ENCODE data around the gene PCK1.
"Not testable (repeated sequence)": the region's sequence is repeated elsewhere in the genome, so short reads cannot be mapped to it uniquely, and the experiment has no call there.

Gene PCK1

DNA sequence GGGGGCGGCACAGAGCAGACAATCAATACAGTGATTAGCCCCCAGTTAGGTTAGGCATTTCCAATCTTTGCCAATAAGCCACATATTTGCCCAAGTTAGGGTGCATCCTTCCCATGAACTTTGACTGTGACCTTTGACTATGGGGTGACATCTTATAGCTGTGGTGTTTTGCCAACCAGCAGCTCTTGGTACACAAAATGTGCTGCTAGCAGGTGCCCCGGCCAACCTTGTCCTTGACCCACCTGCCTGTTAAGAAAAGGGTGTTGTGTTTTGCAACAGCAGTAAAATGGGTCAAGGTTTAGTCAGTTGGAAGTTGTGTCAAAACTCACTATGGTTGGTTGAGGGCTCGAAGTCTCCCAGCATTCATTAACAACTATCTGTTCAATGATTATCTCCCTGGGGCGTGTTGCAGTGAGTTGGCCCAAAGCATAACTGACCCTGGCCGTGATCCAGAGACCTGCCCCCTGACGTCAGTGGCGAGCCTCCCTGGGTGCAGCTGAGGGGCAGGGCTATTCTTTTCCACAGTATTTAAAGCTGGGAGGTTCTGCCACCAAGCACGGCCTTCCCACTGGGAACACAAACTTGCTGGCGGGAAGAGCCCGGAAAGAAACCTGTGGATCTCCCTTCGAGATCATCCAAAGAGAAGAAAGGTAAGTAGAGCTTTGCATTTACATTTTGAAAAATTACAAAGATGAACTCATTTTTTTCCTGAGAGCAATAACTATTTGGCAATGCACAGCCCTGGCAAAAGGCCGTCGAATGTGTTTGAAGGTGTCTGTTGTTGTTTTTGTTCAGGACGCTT is at the start of gene PCK1:
PCK1 (plus strand) TSS at position 557 of the 802 bp plus-strand sequence. CDS start 302 bp downstream, outside the sequence.
- no peak for DNase-seq

DNA sequence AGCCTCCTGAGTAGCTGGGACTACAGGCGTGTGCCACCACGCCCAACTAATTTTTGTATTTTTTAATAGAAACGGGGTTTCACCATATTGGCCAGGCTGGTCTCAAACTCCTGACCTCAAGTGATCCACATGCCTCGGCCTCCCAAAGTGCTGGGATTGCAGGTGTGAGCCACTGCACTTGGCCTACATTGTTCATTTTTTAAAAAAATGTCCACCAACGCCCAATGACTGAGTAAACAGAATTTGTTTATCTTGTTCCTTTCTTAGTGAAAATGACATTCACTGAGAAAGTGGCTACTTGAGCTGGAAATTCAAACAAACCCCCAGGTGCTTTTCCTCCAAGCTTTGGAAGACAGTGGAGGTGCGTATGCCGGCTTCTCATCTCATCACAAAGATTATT is 49.2 kb upstream of the PCK1 start:
- not testable (repeated sequence) for DNase-seq

DNA sequence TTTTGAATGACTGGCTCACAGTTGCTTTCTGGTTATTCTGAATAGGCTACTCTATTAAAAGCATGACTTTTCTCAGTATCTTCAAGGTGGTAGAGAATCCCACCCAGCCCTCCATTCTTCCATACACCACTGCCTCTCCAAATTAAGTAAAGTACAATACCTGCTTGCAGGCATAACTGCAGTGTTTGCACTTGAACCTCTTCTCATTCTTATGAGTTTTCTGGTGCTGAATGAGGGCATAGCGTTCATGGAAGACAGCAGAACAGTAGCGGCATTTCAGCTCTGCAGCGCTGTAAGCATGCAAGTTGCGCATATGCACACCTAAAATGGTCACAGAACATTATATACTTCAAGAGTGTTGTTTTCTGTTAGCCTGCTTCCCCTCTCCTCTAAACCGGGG is 48.5 kb upstream of the PCK1 start:
- DNase-seq: no peak

DNA sequence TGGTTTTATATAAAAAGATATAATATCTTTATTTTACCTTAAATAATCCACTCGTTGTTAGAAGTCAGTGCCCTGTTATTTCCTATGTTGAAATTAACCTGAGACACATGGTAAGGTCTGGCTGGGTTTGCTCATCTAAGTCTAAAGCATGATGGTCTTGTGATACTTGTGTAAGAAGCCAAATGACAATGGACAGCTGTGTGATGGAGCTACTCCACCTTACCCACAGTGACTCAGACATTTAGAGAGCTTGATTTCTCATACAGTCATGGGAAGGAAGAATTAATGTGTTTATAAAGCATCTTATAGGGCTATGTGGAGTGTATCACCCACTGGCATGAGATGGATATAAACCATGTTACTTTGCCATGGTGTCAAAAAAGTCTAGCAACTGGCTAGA is 47.7 kb upstream of the PCK1 start:
- no peak for DNase-seq

DNA sequence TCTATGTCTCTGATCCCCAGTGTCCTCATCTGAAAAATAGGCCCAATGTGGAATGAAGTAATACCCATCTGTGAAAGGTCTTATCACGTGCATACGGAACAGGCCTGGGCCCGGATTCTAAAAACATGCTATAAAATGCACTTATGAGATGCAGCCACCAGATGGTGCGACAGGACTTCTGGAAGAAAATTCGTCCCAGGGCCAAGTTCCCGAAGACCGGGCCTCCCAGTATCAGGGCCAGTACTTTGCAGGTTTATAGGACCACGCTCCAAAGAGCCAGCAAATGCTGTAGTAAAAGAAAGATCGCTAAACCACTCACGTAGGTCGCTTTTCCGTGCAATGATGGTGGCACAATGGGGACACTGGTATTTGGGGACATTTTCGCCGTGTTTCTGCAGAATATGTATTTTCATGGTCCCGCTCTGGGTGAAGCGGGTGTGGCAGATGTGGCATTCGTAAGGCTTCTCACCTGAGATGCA is 46.6 kb upstream of the PCK1 start:
- peak in 3 of 6 experiments; percentile 3 to 22 (median 7) for DNase-seq

DNA sequence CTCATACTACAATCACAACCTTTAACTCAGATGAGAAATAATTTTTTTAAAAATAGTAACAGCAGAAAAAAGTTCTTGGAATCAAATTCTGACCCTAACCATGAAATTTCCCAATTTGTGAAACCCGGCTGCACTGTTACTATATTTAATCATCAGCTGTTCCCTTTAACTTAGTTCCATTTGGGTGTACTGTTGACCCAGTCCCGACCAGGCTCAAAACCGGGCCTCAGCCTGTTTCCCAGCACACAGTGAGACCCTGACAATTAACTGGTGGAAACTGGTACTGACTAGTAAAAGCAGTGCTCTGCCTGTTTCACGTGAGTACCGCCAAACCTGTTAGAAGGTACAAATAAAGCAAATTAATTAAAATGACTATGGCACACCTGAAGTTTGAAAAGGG is 43.0 kb upstream of the PCK1 start:
- no peak for DNase-seq

DNA sequence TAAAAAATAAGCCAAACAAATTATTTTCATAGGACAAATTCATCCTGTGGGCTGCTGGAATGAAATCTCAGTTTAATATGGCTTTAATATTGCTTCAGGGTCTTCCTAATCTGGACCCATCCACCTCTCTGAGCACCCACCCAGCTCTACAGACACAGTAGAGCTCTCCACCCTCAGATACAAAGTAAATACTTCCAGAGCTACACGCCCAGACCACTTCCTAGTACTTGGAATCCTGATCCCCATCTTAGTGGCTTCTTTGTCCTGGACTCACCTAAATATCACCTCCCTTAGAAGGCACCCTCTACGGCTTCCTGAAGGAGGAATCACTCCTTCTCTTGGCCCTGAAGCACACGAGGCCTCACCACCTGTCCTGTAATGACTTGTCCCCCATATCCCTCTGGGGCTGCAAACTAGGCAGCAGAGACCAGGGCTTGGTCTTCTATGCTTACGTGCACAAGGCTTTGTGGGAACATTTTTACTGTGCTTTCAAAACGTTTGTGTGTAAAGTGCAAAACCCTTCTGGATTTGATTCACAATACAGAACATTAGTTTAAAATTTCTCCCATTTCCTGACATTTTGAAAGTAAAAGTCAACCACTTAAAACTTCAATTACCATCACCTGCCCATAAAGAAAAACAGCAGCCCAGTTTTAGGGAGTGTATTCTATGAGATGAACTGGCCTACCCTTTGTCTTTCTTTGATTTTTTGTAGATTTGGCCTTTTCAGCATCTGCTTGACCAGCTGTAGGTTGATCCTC is 38.4 kb upstream of the PCK1 start:
- DNase-seq: no peak

DNA sequence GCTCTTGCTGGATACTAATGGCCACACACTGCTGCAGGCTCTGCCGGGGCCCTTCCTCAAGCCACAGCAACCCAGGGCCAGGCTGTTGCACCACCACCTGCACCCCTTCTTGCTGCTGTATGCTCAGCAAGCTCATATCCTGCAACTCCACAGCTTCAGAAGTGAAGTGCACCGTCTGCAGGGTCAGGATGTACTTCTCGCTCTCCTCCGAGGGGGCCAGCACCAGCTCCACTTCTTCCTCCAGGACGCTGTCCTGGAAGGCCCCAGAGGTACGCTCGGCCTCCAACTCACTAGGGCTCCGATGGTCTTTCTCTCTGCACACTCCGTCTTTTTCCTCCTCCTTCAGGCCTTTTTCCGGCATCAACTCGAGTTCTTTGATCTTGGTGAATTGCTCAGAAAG is 37.1 kb upstream of the PCK1 start:
- DNase-seq: no peak

DNA sequence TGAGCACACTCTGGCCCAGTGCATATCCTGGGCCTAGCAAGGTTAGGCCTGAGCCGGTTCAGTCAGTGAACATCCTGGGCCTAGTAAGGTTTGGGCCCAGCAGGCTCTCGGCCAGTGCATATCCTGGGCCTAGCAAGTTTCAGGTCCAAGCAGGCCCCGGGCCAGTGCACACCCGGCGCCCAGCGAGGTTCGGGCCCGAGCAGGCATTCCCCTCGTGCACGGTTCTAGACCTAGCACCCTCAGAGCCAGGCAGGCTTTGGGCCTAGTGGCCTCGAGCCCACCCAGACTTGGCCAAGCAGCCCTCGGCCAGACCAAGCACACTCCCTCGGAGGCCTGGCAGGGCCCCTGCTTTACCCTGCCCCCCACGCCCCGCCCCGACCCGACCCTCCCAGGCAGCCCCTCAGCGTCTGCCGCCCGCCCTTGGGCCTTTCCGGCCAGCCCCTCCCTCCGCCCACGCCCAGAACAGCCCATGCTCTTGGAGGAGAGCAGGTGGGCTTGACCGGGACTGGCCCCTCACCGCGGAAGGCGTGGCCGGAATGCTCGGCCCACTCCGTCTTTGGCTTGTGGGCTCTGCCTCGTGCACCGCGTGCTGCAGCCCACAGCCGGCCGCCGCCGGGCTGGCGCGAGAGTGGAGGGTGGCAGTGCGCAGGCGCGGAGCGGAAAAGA is 36.3 kb upstream of the PCK1 start, which contains the start of gene CTCFL:
CTCFL (minus strand) TSS at position 630 of the 666 bp plus-strand sequence. CDS start 935 bp downstream, outside the sequence.
- DNase-seq: no peak

DNA sequence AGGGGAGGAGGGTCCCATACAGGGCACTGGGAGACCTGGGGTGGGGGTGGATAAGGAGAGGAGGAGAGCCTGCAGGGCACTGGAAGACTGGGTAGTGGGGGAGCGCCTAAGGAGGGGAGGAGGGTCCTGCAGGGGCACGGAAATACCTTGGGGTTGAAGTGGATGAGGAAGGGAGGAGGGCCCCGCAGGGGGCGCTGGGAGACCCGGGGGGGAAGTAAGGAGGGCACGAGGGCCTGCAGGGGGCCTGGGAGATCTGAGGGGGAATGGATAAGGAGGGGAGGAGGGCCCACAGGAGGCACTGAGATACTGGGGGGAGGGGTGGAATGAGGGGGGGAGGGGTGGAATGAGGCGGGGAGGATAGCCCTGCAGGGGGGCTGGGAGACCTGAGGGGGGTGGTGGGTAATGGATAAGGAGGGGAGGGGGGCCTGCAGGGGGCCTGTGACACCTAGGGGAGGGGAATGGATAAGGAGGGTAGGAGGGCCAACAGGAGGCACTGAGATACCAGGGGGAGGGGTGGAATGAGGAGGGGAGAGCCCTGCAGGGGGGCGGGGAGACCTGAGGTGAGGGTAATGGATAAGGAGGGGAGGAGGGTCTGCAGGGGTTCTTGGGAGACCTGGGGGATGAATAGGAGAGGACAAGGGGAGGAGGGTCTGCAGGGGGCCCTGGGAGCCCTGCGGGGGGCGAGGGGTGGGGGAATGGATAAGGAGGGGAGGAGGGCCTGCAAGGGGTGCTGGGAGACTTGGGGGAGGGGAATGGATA is 35.4 kb upstream of the PCK1 start:
- no peak for DNase-seq

DNA sequence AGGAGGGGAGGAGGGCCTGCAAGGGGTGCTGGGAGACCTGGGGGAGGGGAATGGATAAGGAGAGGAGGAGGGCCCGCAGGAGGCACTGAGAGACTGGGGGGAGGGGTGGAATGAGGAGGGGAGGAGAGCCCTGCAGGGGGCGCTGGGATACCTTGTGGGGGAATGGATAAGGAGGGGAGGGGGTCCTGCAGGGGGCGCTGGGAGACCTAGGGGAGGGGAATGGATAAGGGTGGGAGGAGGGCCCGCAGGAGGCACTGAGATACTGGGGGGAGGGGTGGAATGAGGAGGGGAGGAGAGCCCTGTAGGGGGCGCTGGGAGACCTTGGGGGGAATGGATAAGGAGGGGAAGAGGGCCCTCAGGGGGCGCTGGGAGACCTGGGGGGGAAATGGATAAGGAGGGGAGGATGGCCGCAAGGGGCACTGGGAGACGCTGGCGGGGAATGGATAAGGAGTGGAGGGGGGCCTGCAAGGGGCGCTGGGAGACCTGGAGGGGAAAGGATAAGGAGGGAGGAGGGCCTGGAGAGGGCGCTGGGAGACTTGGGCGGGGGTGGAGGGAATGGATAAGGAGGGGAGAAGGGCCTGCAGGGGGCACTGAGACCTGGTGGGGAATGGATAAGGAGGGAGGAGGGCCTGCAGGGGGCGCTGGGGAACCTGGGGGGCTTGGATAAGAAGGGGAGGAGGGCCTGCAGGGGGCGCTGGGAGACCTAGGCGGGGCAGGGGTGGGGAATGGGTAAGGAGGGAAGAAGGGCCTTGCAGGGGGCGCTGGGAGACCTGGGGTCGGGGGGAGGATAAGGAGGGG is 34.6 kb upstream of the PCK1 start:
- DNase-seq: no peak

DNA sequence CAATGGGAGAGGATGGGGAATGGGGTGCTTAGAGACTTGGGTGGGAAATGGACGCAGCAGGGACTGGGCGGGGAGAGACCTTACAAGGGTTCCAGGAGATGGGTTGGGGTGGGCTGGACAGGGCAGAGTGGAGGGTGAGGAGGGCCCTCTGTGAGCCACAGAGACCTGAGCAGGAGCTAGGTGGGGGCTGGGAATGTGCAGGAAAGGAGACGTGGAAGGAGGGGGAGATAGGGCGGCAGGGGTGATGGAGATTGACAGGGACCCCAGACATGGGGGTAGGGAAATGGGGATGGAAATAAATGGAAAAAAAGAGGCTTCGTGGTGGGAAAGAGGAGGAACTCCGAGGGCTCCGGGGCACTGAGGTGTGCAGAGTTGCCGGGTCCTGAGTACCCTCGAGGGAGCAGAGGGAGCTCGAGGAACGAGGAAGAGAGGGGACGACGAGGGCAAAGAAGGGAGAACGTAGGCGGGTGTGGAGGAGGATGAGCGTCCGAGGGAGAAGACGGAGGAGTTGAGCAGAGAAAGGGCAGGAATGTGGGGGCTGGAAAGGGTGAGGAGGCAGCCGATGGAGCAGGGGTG is 33.9 kb upstream of the PCK1 start:
- no peak for DNase-seq

DNA sequence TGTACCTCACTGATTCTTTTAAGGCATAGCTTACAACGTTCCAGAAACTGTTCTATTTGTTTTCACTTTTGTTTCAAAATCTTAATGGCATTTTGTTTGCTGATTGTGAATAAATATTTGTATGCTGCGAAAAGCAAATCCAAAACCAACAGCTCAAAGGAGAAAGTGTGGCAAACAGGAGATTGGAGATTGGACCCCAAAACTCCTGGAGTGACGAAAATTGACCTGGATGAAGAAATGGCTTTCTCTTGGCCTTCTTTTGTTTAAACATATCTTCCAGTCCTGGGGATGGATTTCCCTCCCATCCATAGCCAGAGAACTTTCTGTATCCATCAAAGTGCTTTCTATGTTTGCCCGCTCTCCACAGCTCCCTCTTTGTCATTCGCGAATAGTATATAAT is 33.2 kb upstream of the PCK1 start:
- DNase-seq: no peak

DNA sequence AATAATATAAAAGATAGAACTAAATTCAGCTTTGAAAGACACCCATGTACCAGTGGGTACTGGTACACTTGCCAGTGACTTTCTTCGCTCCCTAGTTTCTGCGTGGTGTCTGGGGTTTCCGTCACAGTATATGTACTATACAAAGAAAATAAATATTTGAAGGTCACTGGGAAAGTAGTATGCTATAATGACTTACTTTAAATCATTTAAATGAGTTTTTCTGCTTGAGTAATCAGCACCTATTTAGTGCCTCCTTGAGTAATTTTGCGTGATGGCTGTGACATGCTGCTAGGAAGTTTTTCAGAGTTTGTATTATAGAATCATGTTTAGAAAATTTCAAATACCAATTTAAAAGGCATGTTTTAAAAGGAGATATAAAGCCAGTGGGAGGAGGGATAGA is 32.8 kb upstream of the PCK1 start:
- no peak for DNase-seq

DNA sequence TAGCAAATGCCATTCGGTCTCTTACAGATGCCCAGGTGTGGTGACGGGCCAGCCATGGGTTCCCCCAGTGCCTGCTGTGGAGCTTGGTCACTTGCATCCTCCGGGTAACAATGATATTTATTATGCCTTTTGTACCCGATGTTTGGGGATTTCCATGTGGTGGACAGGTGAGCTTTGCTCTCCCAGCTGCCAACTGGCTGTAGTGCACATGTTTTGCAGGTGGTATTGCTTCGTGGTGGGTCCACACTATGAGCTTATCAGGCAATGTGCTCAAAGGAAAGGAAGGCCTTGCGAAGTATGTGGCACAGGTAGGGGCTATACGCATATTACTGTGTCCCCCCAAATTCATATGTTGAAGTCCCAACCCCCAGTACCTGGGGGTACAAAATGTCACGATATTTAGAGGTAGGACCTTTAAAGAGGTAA is 31.7 kb upstream of the PCK1 start:
- DNase-seq: no peak

DNA sequence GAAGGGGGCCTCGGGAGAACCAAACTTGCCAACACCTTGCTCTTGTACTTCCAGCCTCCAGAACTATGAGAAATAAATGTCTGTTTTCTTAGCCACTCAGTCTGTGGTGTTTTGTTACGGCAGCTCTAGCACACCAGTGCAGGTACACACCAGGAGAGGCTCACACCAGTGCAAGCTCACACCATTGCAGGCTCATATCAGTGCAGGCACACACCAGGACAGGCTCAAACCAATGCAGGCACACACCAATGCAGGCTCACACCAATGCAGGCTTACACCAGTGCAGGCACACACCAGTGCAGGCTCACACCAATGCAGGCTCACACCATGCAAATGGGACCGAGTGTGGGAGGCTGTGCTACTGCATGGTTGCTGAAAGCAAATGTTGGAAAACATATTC is 31.1 kb upstream of the PCK1 start:
- no peak for DNase-seq

DNA sequence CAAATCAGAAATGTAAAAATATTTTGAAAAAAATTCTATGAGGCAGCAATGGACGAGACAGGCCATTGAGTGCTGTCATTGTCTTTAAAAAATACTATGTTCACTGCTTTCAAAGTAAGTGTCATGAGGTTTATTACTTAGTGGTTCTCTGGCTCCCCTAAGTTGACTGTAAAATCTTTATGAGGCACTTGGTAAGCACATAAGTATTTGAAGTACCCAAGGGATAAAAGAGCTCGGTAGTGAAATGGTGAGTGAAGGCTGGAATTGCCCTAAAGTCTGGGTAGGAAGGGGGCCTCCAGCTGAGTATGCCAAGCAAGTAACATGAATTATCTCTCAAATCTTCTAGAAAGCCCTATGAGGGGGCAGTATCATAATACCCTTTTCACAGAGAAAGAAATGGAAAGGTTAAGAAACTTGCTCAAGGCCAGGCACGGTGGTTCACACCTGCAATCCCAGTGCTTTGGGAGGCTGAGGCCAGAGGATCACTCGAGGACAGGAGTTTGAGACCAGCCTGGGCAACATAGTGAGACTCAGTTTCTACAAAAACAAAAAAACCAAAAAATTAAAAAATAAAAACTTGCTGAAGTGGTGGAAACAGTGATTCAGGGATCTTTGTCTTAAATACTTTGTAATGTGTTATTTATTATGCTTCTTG is 30.5 kb upstream of the PCK1 start:
- DNase-seq: no peak

DNA sequence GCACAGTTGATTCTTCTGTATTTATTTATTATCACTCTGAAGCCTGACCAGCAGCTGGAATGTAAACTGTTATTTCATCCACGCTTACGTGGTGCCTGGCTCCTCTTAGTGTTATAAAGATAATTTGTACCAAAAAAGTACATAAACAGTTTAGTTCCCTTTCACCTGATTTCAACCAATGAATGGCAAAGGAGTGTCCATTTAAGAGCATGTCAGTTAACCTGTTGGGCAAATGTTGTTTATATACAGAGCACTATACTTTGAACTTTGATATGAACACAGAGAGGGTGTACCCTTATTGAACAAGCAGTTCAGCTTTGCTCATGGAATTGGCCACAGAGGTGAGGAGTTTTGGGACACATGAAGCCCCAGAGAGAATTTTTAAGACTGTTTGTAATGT is 28.8 kb upstream of the PCK1 start:
- no peak for DNase-seq

DNA sequence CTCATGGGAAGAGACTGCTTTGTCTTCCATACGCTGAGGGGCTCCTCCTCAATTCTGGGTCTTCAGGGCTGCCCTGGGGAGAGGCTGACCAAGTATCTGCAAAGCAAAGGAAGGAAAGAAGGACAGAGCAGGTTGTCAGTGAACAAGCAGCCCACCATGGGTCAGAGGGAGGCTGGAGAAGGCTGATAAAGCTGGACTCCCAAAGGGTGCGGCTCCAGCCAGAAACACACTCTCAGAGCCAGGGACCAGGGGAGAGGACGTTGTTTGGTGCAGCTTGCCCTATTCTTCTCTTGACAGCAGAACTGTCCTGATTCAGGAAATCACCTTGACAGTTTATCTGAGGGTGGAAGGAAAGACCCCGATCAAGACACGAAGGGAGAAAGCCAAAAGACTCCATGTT is 25.6 kb upstream of the PCK1 start:
- DNase-seq: no peak

DNA sequence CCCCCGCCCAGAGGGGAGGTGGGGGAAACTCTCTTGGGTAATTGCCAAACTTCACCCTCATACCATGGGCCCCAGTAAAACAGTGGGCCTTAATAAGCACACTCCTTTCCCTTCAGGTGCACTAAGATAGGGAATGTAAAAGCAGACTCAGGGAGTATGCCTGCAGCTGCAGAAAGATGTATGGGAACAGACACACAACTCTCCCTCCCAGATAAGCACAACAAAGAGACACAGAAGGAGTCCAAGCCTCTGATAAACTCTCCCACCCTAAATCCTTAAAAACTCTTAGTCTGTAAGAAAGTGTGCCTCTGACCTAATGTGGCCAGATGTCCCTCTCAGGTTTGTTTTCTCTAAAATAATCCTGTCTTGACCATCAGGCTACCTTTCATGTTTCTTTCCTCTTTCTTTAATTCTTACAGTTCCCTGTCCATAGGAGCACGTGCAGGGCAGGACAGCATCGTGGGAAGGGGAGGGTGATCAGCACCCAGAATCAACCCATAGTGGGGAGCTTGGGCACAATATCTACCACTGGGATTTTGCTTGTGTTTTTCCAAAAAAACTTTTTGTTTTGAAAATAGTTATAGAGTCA is 24.7 kb upstream of the PCK1 start:
- DNase-seq: no peak

Measured in stimulated activated naive CD4-positive, alpha-beta T cell (primary cell).